Mesendoderm (in vitro differentiated cells): ENCODE data around the gene UXS1.
"Not testable (repeated sequence)": the region's sequence is repeated elsewhere in the genome, so short reads cannot be mapped to it uniquely, and the experiment has no call there.

Source experiments
- DNase-seq: peaks from one replicate; pipeline ENCODE4 v3.0.0; 2013
- H2AK5ac ChIP-seq: 2 replicates; pipeline ENCODE4 v1.6.1; 2013; ENCODE audit warnings: low read length, inconsistent platforms
- H2BK120ac ChIP-seq: 2 replicates; pipeline ENCODE4 v1.6.1; 2013; ENCODE audit warnings: low read depth, mild to moderate bottlenecking, low read length, moderate library complexity, mixed read lengths
- H2BK15ac ChIP-seq: replicated peaks from 2 replicates; pipeline ENCODE4 v1.6.1; 2013; ENCODE audit warnings: low read depth, mild to moderate bottlenecking, moderate library complexity
- H2BK5ac ChIP-seq: 2 replicates; pipeline ENCODE4 v1.6.1; 2013; ENCODE audit warnings: low read length, inconsistent platforms
- H3K18ac ChIP-seq: 2 replicates; pipeline ENCODE4 v1.6.1; 2013; ENCODE audit warnings: mild to moderate bottlenecking, low read length, mixed read lengths
- H3K23ac ChIP-seq: one replicate; pipeline ENCODE4 v1.6.1; 2013; ENCODE audit warnings: low read length
- H3K27ac ChIP-seq: 2 replicates; pipeline ENCODE4 v1.5.1; 2013; ENCODE audit warnings: low read depth, mild to moderate bottlenecking, inconsistent platforms, low read length, moderate library complexity
- H3K27me3 ChIP-seq: 2 replicates; pipeline ENCODE4 v1.6.1; 2013; ENCODE audit warnings: low read length, control low read depth, mild to moderate bottlenecking, inconsistent platforms; ENCODE audit not compliant: insufficient read depth, poor library complexity
- H3K36me3 ChIP-seq: 2 replicates; pipeline ENCODE4 v1.6.1; 2013; ENCODE audit warnings: low read length, inconsistent platforms; ENCODE audit not compliant: control insufficient read depth, insufficient read depth
- H3K4ac ChIP-seq: one replicate; pipeline ENCODE4 v1.6.1; 2013; ENCODE audit warnings: low read depth, mild to moderate bottlenecking, low read length, moderate library complexity
- H3K4me1 ChIP-seq: 2 replicates; pipeline ENCODE4 v1.6.1; 2013; ENCODE audit warnings: low read depth, low read length, inconsistent platforms; ENCODE audit not compliant: control insufficient read depth
- H3K4me2 ChIP-seq: 2 replicates; pipeline ENCODE4 v1.6.1; 2013; ENCODE audit warnings: low read length
- H3K4me3 ChIP-seq: 2 replicates; pipeline ENCODE4 v1.5.1; 2013; ENCODE audit warnings: mild to moderate bottlenecking, low read length
- H3K56ac ChIP-seq: one replicate; pipeline ENCODE4 v1.6.1; 2013; ENCODE audit warnings: low read length
- H3K79me1 ChIP-seq: 2 replicates; pipeline ENCODE4 v1.6.1; 2013; ENCODE audit warnings: low read length, inconsistent platforms
- H3K79me2 ChIP-seq: 2 replicates; pipeline ENCODE4 v1.6.1; 2013; ENCODE audit warnings: mild to moderate bottlenecking, low read length; ENCODE audit not compliant: control insufficient read depth, insufficient read depth
- H3K9ac ChIP-seq: 2 replicates; pipeline ENCODE4 v1.6.1; 2013; ENCODE audit warnings: low read length, inconsistent platforms
- H4K5ac ChIP-seq: one replicate; pipeline ENCODE4 v1.6.1; 2013; ENCODE audit warnings: low read length
- H4K8ac ChIP-seq: one replicate; pipeline ENCODE4 v1.6.1; 2013; ENCODE audit warnings: low read depth, mild to moderate bottlenecking, control low read depth, low read length, moderate library complexity
- WGBS: extraction: QIAGEN DNeasy Blood & Tissue Kit; methylation state at CpG from one replicate; pipeline ENCODE4 v1.1.7; 2013; ENCODE audit warnings: low lambda C conversion rate, missing lambda C conversion rate; ENCODE audit not compliant: insufficient coverage; ENCODE audit errors: extremely low coverage; 5-methylcytosine and 5-hydroxymethylcytosine counted together

The UXS1 gene

DNA sequence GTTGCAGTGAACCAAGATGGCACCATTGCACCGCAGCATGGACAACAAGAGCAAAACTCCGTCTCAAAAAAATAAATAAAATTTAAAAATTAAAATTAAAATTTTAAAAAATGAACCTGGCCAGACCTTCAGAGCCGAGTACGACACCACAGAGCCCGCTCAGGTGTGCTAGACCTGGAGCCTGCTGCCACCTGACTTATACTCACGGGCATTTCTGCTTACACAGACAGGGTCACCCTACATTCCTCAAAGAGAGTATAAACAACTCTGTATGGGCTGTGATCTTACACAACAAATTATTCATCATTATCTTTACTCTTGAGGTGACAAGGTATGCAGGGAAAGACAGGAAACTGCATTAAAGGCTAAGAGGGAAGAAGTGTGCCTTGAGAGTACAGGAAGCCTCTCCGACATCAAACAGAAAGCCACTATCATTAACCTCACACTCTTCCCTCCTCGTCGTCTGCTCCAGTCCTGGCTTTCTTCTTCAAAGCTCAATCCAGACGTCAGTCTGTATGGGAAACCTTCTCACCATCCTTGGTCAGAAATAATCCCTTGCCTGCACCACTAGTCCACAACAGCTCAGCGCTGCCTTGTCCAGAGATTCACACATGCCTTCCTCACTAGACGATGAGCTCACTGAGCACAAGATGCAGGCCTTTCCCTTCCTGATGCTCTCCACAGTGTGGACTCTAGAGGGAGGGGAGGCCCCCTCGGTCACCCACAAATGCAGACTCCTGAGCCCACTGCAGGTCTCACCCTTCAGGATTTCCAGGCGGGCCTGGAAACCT is 56.2 kb downstream of the UXS1 start:
- H3K4me2 ChIP-seq: no peak overlapping the region
- no peaks in the 10 kb centered on the region for H3K36me3 ChIP-seq
- H3K4me1 ChIP-seq: no peaks in the 10 kb centered on the region
- no peaks in the 10 kb centered on the region for H3K79me2 ChIP-seq
- H3K27ac ChIP-seq: no peak overlapping the region
- H4K8ac ChIP-seq: no peak overlapping the region
- no peak overlapping the region for H2AK5ac ChIP-seq
- no peaks in the 10 kb centered on the region for H3K27me3 ChIP-seq
- H3K9ac ChIP-seq: no peak overlapping the region
- no CpG with 5 or more reads among the region's 14 CpGs for WGBS
- no peak overlapping the region for H4K5ac ChIP-seq
- no peak overlapping the region for H2BK120ac ChIP-seq
- no peak overlapping the region for H2BK15ac ChIP-seq
- peaks cover 3% of the 10 kb centered on the region for H3K79me1 ChIP-seq
- H3K23ac ChIP-seq: no peak overlapping the region
- H2BK5ac ChIP-seq: no peak overlapping the region
- DNase-seq: no peak
- H3K18ac ChIP-seq: no peak overlapping the region
- H3K56ac ChIP-seq: no peak overlapping the region
- H3K4me3 ChIP-seq: no peak overlapping the region
- H3K4ac ChIP-seq: no peak overlapping the region

DNA sequence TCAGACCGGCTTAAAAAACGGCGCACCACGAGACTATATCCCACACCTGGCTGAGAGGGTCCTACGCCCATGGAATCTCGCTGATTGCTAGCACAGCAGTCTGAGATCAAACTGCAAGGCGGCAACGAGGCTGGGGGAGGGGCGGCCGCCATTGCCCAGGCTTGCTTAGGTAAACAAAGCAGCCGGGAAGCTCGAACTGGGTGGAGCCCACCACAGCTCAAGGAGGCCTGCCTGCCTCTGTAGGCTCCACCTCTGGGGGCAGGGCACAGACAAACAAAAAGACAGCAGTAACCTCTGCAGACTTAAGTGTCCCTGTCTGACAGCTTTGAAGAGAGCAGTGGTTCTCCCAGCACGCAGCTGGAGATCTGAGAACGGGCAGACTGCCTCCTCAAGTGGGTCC is 62.9 kb downstream of the UXS1 start:
- not testable (repeated sequence) for H3K79me1 ChIP-seq, DNase-seq, H4K5ac ChIP-seq, H3K18ac ChIP-seq, H3K27me3 ChIP-seq, H3K56ac ChIP-seq, H3K36me3 ChIP-seq, H2BK5ac ChIP-seq, H3K27ac ChIP-seq, H3K4ac ChIP-seq, H3K79me2 ChIP-seq, H3K4me1 ChIP-seq, H3K23ac ChIP-seq, H3K4me3 ChIP-seq, H4K8ac ChIP-seq, H2AK5ac ChIP-seq, H3K4me2 ChIP-seq, H2BK15ac ChIP-seq, H2BK120ac ChIP-seq, H3K9ac ChIP-seq
- no CpG with 5 or more reads among the region's 14 CpGs for WGBS

DNA sequence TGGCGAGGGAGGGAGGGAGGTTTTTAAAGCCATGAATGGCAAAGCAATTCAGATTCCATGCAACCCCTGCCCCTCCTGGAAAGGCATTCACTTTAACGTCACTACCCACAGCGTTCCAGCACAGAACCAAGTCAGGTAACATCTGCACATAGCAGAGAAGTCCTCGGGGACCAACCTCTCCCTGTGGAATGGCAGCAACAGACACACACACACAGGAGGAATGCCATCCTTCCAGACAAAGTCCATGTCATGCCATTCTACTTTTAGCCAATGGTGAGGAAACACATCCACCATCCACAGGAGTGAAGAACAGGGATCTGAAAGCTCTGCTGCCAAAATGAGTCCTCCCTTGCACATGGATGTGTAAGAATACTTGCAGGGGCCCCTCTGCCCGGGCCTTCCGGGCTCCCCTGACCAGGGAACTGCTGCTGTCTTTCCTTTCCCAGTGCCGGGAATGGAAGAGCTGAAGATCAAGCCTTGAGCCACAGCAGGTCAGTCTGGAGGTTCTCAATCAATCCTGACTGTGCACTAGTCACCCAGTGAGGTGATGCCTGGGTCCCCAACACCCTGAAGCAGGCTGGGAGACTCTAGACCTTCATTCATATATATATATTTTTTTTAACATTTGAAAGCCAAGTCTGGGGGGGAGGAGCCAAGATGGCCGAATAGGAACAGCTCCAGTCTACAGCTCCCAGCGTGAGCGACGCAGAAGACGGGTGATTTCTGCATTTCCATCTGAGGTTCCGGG is 63.7 kb downstream of the UXS1 start:
- no peak overlapping the region for H3K27ac ChIP-seq

DNA sequence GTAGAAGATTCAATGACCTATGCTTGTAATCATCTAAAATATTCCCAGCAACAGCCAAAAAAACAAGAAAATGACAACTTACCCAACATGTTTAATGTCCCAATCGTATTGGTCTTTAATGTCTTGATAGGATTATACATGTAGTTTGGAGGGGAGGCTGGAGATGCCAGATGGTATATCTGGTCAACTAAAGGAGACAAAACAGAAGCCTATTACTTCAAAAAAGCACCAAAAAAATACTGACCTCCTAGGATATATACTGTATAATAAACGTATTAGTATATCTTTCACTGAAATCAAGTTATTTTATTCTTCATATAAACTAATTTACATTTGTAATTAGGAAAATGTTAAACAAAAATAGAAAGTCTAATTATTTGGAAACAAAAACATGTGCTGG is 64.5 kb downstream of the UXS1 start:
- H2BK5ac ChIP-seq: no peak overlapping the region
- H2AK5ac ChIP-seq: no peak overlapping the region

More for the DNA sequence above, 63.7 kb downstream of the UXS1 start:
- H3K23ac ChIP-seq: no peak overlapping the region
- H2BK120ac ChIP-seq: no peak overlapping the region
- peak overlapping the region; percentile 83 for H3K18ac ChIP-seq
- H3K27me3 ChIP-seq: no peaks in the 10 kb centered on the region
- H3K4me3 ChIP-seq: no peak overlapping the region
- no peaks in the 10 kb centered on the region for H3K79me2 ChIP-seq
- peak overlapping the region; percentile 74 for H3K4ac ChIP-seq
- H2BK5ac ChIP-seq: no peak overlapping the region
- H3K79me1 ChIP-seq: peaks cover 1% of the 10 kb centered on the region
- peak overlapping the region; percentile 61 for H3K56ac ChIP-seq
- peak; percentile 23 for DNase-seq
- WGBS: no CpG with 5 or more reads among the region's 13 CpGs
- no peaks in the 10 kb centered on the region for H3K36me3 ChIP-seq
- no peak overlapping the region for H2AK5ac ChIP-seq
- H3K4me1 ChIP-seq: peaks cover 2% of the 10 kb centered on the region
- no peak overlapping the region for H3K4me2 ChIP-seq
- H2BK15ac ChIP-seq: no peak overlapping the region
- no peak overlapping the region for H4K8ac ChIP-seq
- H3K9ac ChIP-seq: no peak overlapping the region
- no peak overlapping the region for H4K5ac ChIP-seq

DNA sequence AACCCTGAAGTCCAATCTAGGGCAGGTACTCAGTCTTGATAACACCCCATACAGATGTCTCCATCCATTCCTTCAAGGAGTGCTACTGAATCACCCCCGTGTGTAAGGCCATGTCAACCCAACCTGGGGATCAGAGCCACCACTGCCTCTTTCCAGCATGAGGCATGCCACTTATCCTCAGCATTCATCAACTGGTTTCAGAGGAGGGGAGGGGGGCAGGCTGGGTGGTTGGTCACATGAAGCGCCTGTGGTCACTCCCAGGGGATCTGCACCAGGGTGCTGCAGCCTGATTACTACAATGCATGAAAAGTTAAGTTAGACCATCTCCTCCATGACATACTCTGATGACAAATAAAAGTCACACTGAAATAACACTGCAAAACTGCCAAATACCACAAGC is 65.0 kb downstream of the UXS1 start:
- no peak overlapping the region for H2AK5ac ChIP-seq
- WGBS: no CpG with 5 or more reads among the region's 2 CpGs
- no peak overlapping the region for H3K4me3 ChIP-seq
- no peak overlapping the region for H3K4me2 ChIP-seq
- H3K4ac ChIP-seq: no peak overlapping the region
- no peak overlapping the region for H4K8ac ChIP-seq
- no peak overlapping the region for H4K5ac ChIP-seq
- H3K36me3 ChIP-seq: no peaks in the 10 kb centered on the region
- H3K56ac ChIP-seq: no peak overlapping the region
- peaks cover 2% of the 10 kb centered on the region for H3K4me1 ChIP-seq
- no peak for DNase-seq
- no peak overlapping the region for H2BK120ac ChIP-seq
- no peak overlapping the region for H3K23ac ChIP-seq
- no peak overlapping the region for H3K27ac ChIP-seq
- H3K9ac ChIP-seq: no peak overlapping the region
- H2BK15ac ChIP-seq: no peak overlapping the region
- no peak overlapping the region for H2BK5ac ChIP-seq
- H3K79me2 ChIP-seq: no peaks in the 10 kb centered on the region
- peaks cover 1% of the 10 kb centered on the region for H3K79me1 ChIP-seq
- no peaks in the 10 kb centered on the region for H3K27me3 ChIP-seq
- no peak overlapping the region for H3K18ac ChIP-seq

More for the DNA sequence above, 64.5 kb downstream of the UXS1 start:
- H2BK15ac ChIP-seq: no peak overlapping the region
- no peak overlapping the region for H3K4me3 ChIP-seq
- H3K4me1 ChIP-seq: peaks cover 2% of the 10 kb centered on the region
- H3K56ac ChIP-seq: no peak overlapping the region
- no peak overlapping the region for H3K18ac ChIP-seq
- WGBS: no CpG with 5 or more reads among the region's 2 CpGs
- peaks cover 1% of the 10 kb centered on the region for H3K79me1 ChIP-seq
- H3K4ac ChIP-seq: no peak overlapping the region
- H3K9ac ChIP-seq: no peak overlapping the region
- no peak overlapping the region for H3K4me2 ChIP-seq
- no peaks in the 10 kb centered on the region for H3K27me3 ChIP-seq
- H4K5ac ChIP-seq: no peak overlapping the region
- H2BK120ac ChIP-seq: no peak overlapping the region
- no peak overlapping the region for H3K27ac ChIP-seq
- H3K23ac ChIP-seq: no peak overlapping the region
- H3K79me2 ChIP-seq: no peaks in the 10 kb centered on the region
- no peaks in the 10 kb centered on the region for H3K36me3 ChIP-seq
- H4K8ac ChIP-seq: no peak overlapping the region
- no peak for DNase-seq
